IMR-90 (cell line): ENCODE results near the gene LENEP. TPM values are rescaled to one million over a fixed set of nuclear protein-coding genes. Genes with fewer than 3 reads are reported as not detected.

Experiments
- ATAC-seq: fragments of 200-7000 bp; cut with Tn5 transposase; 2 replicates; pipeline ENCODE4 v1.9.1; 2020; ENCODE audit warnings: low read depth, mild to moderate bottlenecking, moderate library complexity
- BruUV-seq: library from RNA; stranded (reverse); fragments of 400-500 nt; replicated peaks from 2 replicates; lab custom pipeline; 2021; lab: Mats Ljungman, UMichigan
- CTCF ChIA-PET: fragments of 300-600 bp; formaldehyde crosslinking; extraction: SDS; loops from one replicate; lab custom pipeline; 2021; ENCODE audit warnings: antibody characterized with exemption; lab: Yijun Ruan, JAX
- POLR2A ChIA-PET: fragments of 300-600 bp; sonication (Branson Sonifier 250); formaldehyde crosslinking; loops from one replicate; lab custom pipeline; 2022; ENCODE audit warnings: antibody characterized with exemption; ENCODE audit not compliant: unreplicated experiment; lab: Charles Lee
- DNase-seq: peaks from one replicate; pipeline ENCODE4 v3.0.0; 2013
- H2AFZ ChIP-seq: replicated peaks from 2 replicates; pipeline ENCODE3; 2013; ENCODE audit warnings: low read length, mild to moderate bottlenecking; ENCODE audit not compliant: poor library complexity
- H2AK5ac ChIP-seq: 2 replicates; pipeline ENCODE4 v1.6.1; 2013; ENCODE audit warnings: low read depth, low read length, inconsistent platforms
- H2AK9ac ChIP-seq: replicated peaks from 2 replicates; pipeline ENCODE3; 2013; ENCODE audit warnings: mild to moderate bottlenecking, low read depth, low read length, moderate library complexity; ENCODE audit not compliant: poor library complexity
- H2BK120ac ChIP-seq: 2 replicates; pipeline ENCODE4 v1.6.1; 2013; ENCODE audit warnings: low read depth, low read length, inconsistent platforms
- H2BK15ac ChIP-seq: 3 replicates; pipeline ENCODE4 v1.6.1; 2013; ENCODE audit warnings: low read depth, low read length, inconsistent platforms
- H2BK20ac ChIP-seq: 2 replicates; pipeline ENCODE4 v1.6.1; 2013; ENCODE audit warnings: low read depth, mild to moderate bottlenecking, inconsistent platforms, low read length, moderate library complexity
- H2BK5ac ChIP-seq: 2 replicates; pipeline ENCODE4 v1.6.1; 2013; ENCODE audit warnings: mild to moderate bottlenecking, low read depth, low read length, inconsistent platforms; ENCODE audit not compliant: poor library complexity, severe bottlenecking
- H3K14ac ChIP-seq: replicated peaks from 2 replicates; pipeline ENCODE4 v1.6.1; 2013; ENCODE audit warnings: low read depth, low read length, inconsistent platforms
- H3K18ac ChIP-seq: 2 replicates; pipeline ENCODE4 v1.6.1; 2013; ENCODE audit warnings: low read depth, low read length, control low read depth
- H3K23ac ChIP-seq: 2 replicates; pipeline ENCODE4 v1.6.1; 2013; ENCODE audit warnings: low read depth, low read length, inconsistent platforms
- H3K27ac ChIP-seq: 2 replicates; pipeline ENCODE4 v1.5.1; 2013; ENCODE audit warnings: mild to moderate bottlenecking, control low read depth, low read length; ENCODE audit not compliant: insufficient read depth
- H3K27me3 ChIP-seq: 2 replicates; pipeline ENCODE4 v1.6.1; 2013; ENCODE audit warnings: low read length; ENCODE audit not compliant: control insufficient read depth, insufficient read depth
- H3K36me3 ChIP-seq: 2 replicates; pipeline ENCODE4 v1.6.1; 2013; ENCODE audit warnings: low read length, mixed read lengths; ENCODE audit not compliant: control insufficient read depth, insufficient read depth
- H3K4ac ChIP-seq: 2 replicates; pipeline ENCODE4 v1.6.1; 2013; ENCODE audit warnings: low read depth, low read length, inconsistent platforms
- H3K4me1 ChIP-seq: 2 replicates; pipeline ENCODE4 v1.6.1; 2013; ENCODE audit warnings: low read length, mixed read lengths; ENCODE audit not compliant: control insufficient read depth, insufficient read depth
- H3K4me2 ChIP-seq: 2 replicates; pipeline ENCODE4 v1.6.1; 2013; ENCODE audit warnings: low read depth, mild to moderate bottlenecking, control low read depth, low read length, moderate library complexity
- H3K4me3 ChIP-seq: 2 replicates; pipeline ENCODE4 v1.5.1; 2013; ENCODE audit warnings: low read depth, mild to moderate bottlenecking, control low read depth, low read length, moderate library complexity; ENCODE audit not compliant: insufficient read depth
- H3K56ac ChIP-seq: 2 replicates; pipeline ENCODE4 v1.6.1; 2013; ENCODE audit warnings: low read length, inconsistent platforms; ENCODE audit not compliant: insufficient read depth; ENCODE audit errors: extremely low read depth
- H3K79me1 ChIP-seq, 2 experiments: 2 replicates each; pipeline ENCODE4 v1.6.1; 2013; ENCODE audit warnings: low read length in 2 of 2, inconsistent platforms in 1 of 2, low read depth in 1 of 2
- H3K9ac ChIP-seq: 2 replicates; pipeline ENCODE4 v1.6.1; 2013; ENCODE audit warnings: low read depth, low read length, control low read depth
- H3K9me1 ChIP-seq: 2 replicates; pipeline ENCODE4 v1.6.1; 2013; ENCODE audit warnings: low read length, inconsistent platforms; ENCODE audit not compliant: insufficient read depth
- H3K9me3 ChIP-seq: 2 replicates; pipeline ENCODE4 v1.6.1; 2013; ENCODE audit warnings: low read length; ENCODE audit not compliant: control insufficient read depth, insufficient read depth
- H4K20me1 ChIP-seq: 2 replicates; pipeline ENCODE4 v1.6.1; 2013; ENCODE audit warnings: low read length, inconsistent platforms; ENCODE audit not compliant: insufficient read depth
- H4K5ac ChIP-seq: 2 replicates; pipeline ENCODE4 v1.6.1; 2013; ENCODE audit warnings: mild to moderate bottlenecking, low read depth, low read length, control low read depth
- H4K8ac ChIP-seq, 2 experiments: 2 replicates each; pipeline ENCODE4 v1.6.1; 2013; ENCODE audit warnings: low read depth in 2 of 2, low read length in 2 of 2, control low read depth in 1 of 2, inconsistent platforms in 1 of 2
- H4K91ac ChIP-seq: 2 replicates; pipeline ENCODE4 v1.6.1; 2013; ENCODE audit warnings: low read depth, low read length, inconsistent platforms; ENCODE audit not compliant: insufficient read depth
- BHLHE40 ChIP-seq: fragments of 150-350 bp; IDR thresholded peaks from 2 replicates; pipeline ENCODE4 v1.6.1; 2016; ENCODE audit warnings: mild to moderate bottlenecking, low read depth, low read length
- CEBPB ChIP-seq: IDR thresholded peaks from 2 replicates; pipeline ENCODE4 v1.6.1; 2012; ENCODE audit warnings: low read depth, low read length, improper control_type of control experiment
- CHD1 ChIP-seq: IDR thresholded peaks from 2 replicates; pipeline ENCODE4 v1.6.1; 2012; ENCODE audit warnings: low read depth, low read length, improper control_type of control experiment
- FOS ChIP-seq: fragments of 150-350 bp; IDR thresholded peaks from 2 replicates; pipeline ENCODE4 v1.6.1; 2016; ENCODE audit warnings: low read depth, low read length
- MAFK ChIP-seq: IDR thresholded peaks from 2 replicates; pipeline ENCODE4 v1.6.1; 2012; ENCODE audit warnings: low read depth, low read length, improper control_type of control experiment
- MAZ ChIP-seq: IDR thresholded peaks from 2 replicates; pipeline ENCODE4 v1.6.1; 2012; ENCODE audit warnings: low read depth, mild to moderate bottlenecking, low read length, improper control_type of control experiment, moderate library complexity, borderline replicate concordance
- MXI1 ChIP-seq: IDR thresholded peaks from 2 replicates; pipeline ENCODE4 v1.6.1; 2012; ENCODE audit warnings: low read depth, mild to moderate bottlenecking, low read length, moderate library complexity, borderline replicate concordance
- POLR2A ChIP-seq: IDR thresholded peaks from 2 replicates; pipeline ENCODE4 v1.6.1; 2012; ENCODE audit warnings: mild to moderate bottlenecking, low read depth, low read length
- RAD21 ChIP-seq: IDR thresholded peaks from 2 replicates; pipeline ENCODE4 v1.6.1; 2012; ENCODE audit warnings: low read length, improper control_type of control experiment
- RCOR1 ChIP-seq: IDR thresholded peaks from 2 replicates; pipeline ENCODE4 v1.6.1; 2012; ENCODE audit warnings: mild to moderate bottlenecking, low read length, improper control_type of control experiment; ENCODE audit not compliant: insufficient replicate concordance
- RFX5 ChIP-seq: IDR thresholded peaks from 2 replicates; pipeline ENCODE4 v1.8.0; 2012; ENCODE audit warnings: low read depth, mild to moderate bottlenecking, low read length, moderate library complexity
- SMC3 ChIP-seq: fragments of 150-350 bp; IDR thresholded peaks from 2 replicates; pipeline ENCODE4 v1.6.1; 2016; ENCODE audit warnings: low read depth, mild to moderate bottlenecking, antibody characterized with exemption, low read length, moderate library complexity
- WGBS, 2 experiments: methylation state at CpG; one replicate each; pipeline versions ENCODE4 v1.1.5 to v1.1.7; 2013; ENCODE audit warnings: missing lambda C conversion rate in 2 of 2; ENCODE audit not compliant: insufficient read length in 1 of 2; ENCODE audit errors: extremely low coverage in 2 of 2; 5-methylcytosine and 5-hydroxymethylcytosine counted together
- dilution Hi-C: fragments of 300-500 bp; cut with HindIII; formaldehyde crosslinking; loops from one replicate; pipeline ENCODE4 v1.14.3; 2018; ENCODE audit warnings: low sequenced_read_pairs; ENCODE audit not compliant: unreplicated experiment
- in situ Hi-C: fragments of 300-500 bp; cut with MboI; formaldehyde crosslinking; loops from 3 replicates; pipeline ENCODE4 v1.14.3; 2019; ENCODE audit warnings: low sequenced_read_pairs, inconsistent platforms, mixed read lengths
- intact Hi-C: fragments of 100-400 bp; cut with micrococcal nuclease; formaldehyde crosslinking; loops from 2 replicates; pipeline ENCODE4 v1.10.0; 2022
- polyA plus RNA-seq, 3 experiments: library from polyadenylated mRNA; depleted of rRNA; stranded (reverse); fragments of >200 nt; gene quantifications; 2 replicates each; pipeline ENCODE4 v1.2.3, GENCODE V29; 2012; ENCODE audit warnings: low replicate concordance in 1 of 3
- total RNA-seq: library from RNA; depleted of rRNA; stranded (reverse); fragments of >200 nt; gene quantifications from 2 replicates; pipeline ENCODE4 v1.2.3, GENCODE V29; 2012
- TF ChIP-seq, protein P1 (sequence below): conservative IDR thresholded peaks from 2 replicates; pipeline ENCODE4 v1.5.1; 2012; ENCODE audit warnings: mild to moderate bottlenecking, low read depth, low read length, improper control_type of control experiment
- TF ChIP-seq, protein P2 (sequence below): fragments of 150-350 bp; IDR thresholded peaks from 2 replicates; pipeline ENCODE4 v1.6.1; 2016; ENCODE audit warnings: low read depth, mild to moderate bottlenecking, low read length, moderate library complexity, borderline replicate concordance
- TF ChIP-seq, protein P3 (sequence below): fragments of 150-350 bp; IDR thresholded peaks from 2 replicates; pipeline ENCODE4 v1.6.1; 2017; ENCODE audit warnings: mild to moderate bottlenecking, antibody characterized with exemption, low read length, low read depth

LENEP gene
- total and polyA plus RNA-seq, 2 of the 4 experiments (the other 2 are of a cell fraction): not detected

DNA sequence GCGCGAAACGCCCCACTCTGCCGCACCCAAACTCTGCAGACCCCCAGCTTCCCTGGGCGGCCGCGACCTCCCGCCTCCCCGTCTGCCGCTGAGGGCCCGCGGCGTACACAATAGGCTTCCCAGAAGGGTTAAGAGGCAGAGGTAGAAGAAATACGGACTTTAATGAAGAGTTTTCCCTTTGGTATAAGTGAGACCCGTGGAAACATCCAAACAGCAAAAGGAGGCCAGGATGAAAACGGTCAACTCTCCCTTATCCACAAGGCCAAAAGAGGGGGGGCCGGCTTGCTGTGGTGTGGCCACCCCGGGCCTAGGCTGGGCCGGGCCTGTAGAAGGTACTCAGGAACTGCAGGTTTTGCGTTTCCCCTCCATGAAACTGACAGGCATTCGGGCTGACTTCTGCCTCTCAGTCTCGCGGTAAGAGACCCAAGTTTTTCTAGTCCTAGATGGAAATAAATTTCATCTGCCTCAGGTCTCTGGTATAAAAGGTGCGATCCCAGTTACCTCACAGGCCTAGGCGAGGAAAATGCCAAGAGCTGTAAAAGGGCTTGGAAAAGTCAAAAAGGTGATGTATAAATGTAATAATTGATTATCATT, 31.1 kb upstream of the LENEP start:
- Histone ChIP-seq H2AK5ac (peak overlapping the region; percentile 79), H3K27me3 (no peaks in the 10 kb centered on the region), H3K4ac (peak overlapping the region; percentile 74), H2AFZ (peak overlapping the region; percentile 98), H2BK120ac (peak overlapping the region; percentile 38), H3K9ac (peak overlapping the region; percentile 89), H3K23ac (peak overlapping the region; percentile 86; the same call in 1 of the 2 replicates), H3K4me3 (peak overlapping the region; percentile 86), H2AK9ac (peak overlapping the region; percentile 100), H3K18ac (no peak overlapping the region), H3K9me3 (no peaks in the 10 kb centered on the region), H2BK5ac (peak overlapping the region; percentile 98), H3K56ac (peak overlapping the region; percentile 57; the same call in 1 of the 2 replicates), H4K5ac (peak overlapping the region; percentile 81), H3K4me1 (peaks cover 6% of the 10 kb centered on the region), H3K14ac (peak overlapping the region; percentile 71), H4K91ac (peak overlapping the region; percentile 53), H3K4me2 (peak overlapping the region; percentile 83), H3K27ac (peak overlapping the region; percentile 96), H4K8ac (peak overlapping the region; percentile 79 to 88), H3K79me1 (peaks cover 29 to 67% of the 10 kb centered on the region in 2 experiments), H3K9me1 (no peaks in the 10 kb centered on the region), H4K20me1 (peaks cover 25% of the 10 kb centered on the region), H2BK15ac (no peak overlapping the region; the same call in 2 of the 3 replicates), H3K36me3 (peaks cover 56% of the 10 kb centered on the region), H2BK20ac (no peak overlapping the region)
- ChIA-PET POLR2A (interaction anchor here (2.5 kb wide), 1 partner anchor 8 kb away, joined by 17 read pairs; the partner anchor contains the start of gene SHC1), CTCF (no interaction called here)
- DNase-seq: peak; percentile 22
- intact Hi-C loops: no loop called here
- 0 out of 2 replicates have a peak, but pooled peaks have one; percentile 0 for ATAC-seq
- dilution Hi-C loops: no loop called here
- in situ Hi-C loops: no loop called here
- no TSS peak for BruUV-seq
- WGBS, 2 experiments: 17% methylated on average over 6 of the region's 25 CpGs; no CpG with 5 or more reads in 1 of the 2 experiments
- TF ChIP-seq RAD21: no peak
- TF ChIP-seq, protein P1, sequence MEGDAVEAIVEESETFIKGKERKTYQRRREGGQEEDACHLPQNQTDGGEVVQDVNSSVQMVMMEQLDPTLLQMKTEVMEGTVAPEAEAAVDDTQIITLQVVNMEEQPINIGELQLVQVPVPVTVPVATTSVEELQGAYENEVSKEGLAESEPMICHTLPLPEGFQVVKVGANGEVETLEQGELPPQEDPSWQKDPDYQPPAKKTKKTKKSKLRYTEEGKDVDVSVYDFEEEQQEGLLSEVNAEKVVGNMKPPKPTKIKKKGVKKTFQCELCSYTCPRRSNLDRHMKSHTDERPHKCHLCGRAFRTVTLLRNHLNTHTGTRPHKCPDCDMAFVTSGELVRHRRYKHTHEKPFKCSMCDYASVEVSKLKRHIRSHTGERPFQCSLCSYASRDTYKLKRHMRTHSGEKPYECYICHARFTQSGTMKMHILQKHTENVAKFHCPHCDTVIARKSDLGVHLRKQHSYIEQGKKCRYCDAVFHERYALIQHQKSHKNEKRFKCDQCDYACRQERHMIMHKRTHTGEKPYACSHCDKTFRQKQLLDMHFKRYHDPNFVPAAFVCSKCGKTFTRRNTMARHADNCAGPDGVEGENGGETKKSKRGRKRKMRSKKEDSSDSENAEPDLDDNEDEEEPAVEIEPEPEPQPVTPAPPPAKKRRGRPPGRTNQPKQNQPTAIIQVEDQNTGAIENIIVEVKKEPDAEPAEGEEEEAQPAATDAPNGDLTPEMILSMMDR: no peak
- no peak for TF ChIP-seq RCOR1
- no peak for TF ChIP-seq CHD1
- no peak for TF ChIP-seq RFX5
- no peak for TF ChIP-seq FOS
- TF ChIP-seq, protein P2, sequence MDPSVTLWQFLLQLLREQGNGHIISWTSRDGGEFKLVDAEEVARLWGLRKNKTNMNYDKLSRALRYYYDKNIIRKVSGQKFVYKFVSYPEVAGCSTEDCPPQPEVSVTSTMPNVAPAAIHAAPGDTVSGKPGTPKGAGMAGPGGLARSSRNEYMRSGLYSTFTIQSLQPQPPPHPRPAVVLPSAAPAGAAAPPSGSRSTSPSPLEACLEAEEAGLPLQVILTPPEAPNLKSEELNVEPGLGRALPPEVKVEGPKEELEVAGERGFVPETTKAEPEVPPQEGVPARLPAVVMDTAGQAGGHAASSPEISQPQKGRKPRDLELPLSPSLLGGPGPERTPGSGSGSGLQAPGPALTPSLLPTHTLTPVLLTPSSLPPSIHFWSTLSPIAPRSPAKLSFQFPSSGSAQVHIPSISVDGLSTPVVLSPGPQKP: no peak
- TF ChIP-seq, protein P3, sequence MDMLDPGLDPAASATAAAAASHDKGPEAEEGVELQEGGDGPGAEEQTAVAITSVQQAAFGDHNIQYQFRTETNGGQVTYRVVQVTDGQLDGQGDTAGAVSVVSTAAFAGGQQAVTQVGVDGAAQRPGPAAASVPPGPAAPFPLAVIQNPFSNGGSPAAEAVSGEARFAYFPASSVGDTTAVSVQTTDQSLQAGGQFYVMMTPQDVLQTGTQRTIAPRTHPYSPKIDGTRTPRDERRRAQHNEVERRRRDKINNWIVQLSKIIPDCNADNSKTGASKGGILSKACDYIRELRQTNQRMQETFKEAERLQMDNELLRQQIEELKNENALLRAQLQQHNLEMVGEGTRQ: no peak
- no peak for TF ChIP-seq CEBPB
- no peak for TF ChIP-seq MAZ
- TF ChIP-seq POLR2A: no peak
- TF ChIP-seq BHLHE40: no peak
- TF ChIP-seq MXI1: no peak
- TF ChIP-seq SMC3: no peak
- TF ChIP-seq MAFK: no peak
